Hematopoietic multipotent progenitor cell treated with erythropoietin and hydrocortisone succinate and interleukin-3 and kit ligand, for 17 days (in vitro differentiated cells): ENCODE data around the gene TMC8.
"Not testable (repeated sequence)": the region's sequence is repeated elsewhere in the genome, so short reads cannot be mapped to it uniquely, and the experiment has no call there.

Experiments
- DNase-seq: peaks from one replicate; pipeline ENCODE4 v3.0.0-alpha.2; 2015; ENCODE audit warnings: low spot score

TMC8 gene

GRCh38 chr17:78154903-78155811 lies 24.6 kb downstream of the TMC8 start:
- DNase-seq = no peak

GRCh38 chr17:78159575-78160158 lies 29.1 kb downstream of the TMC8 start:
- no peak for DNase-seq

- DNase-seq = no peak
Observed at GRCh38 chr17:78163881-78164747, 33.5 kb downstream of the TMC8 start.

GRCh38 chr17:78164748-78165607 lies 34.4 kb downstream of the TMC8 start:
- no peak for DNase-seq

GRCh38 chr17:78166416-78166815 lies 35.8 kb downstream of the TMC8 start:
- no peak for DNase-seq

GRCh38 chr17:78168242-78168902 lies 37.8 kb downstream of the TMC8 start, which contains the start of gene SYNGR2:
Gene SYNGR2 (plus strand): TSS chr17:78168581. CDS start chr17:78168617, 36 bp downstream.
- DNase-seq = peak; percentile 88

GRCh38 chr17:78168903-78169793 lies 38.6 kb downstream of the TMC8 start:
- DNase-seq = peak; percentile 35

GRCh38 chr17:78170692-78171590 lies 40.4 kb downstream of the TMC8 start:
- DNase-seq = no peak

GRCh38 chr17:78171591-78172248 lies 41.1 kb downstream of the TMC8 start:
- not testable (repeated sequence) for DNase-seq

GRCh38 chr17:78172249-78173051 lies 41.9 kb downstream of the TMC8 start:
- peak; percentile 37 for DNase-seq

GRCh38 chr17:78173097-78173715 lies 42.6 kb downstream of the TMC8 start:
- DNase-seq = no peak

- no peak for DNase-seq
Observed at GRCh38 chr17:78174346-78174869, 43.8 kb downstream of the TMC8 start.

GRCh38 chr17:78174870-78175642 lies 44.5 kb downstream of the TMC8 start:
- no peak for DNase-seq

GRCh38 chr17:78175643-78175981 lies 45.0 kb downstream of the TMC8 start:
- no peak for DNase-seq

- DNase-seq = peak; percentile 75
Observed at GRCh38 chr17:78176548-78177025, 46.0 kb downstream of the TMC8 start.

- DNase-seq = no peak
Observed at GRCh38 chr17:78179372-78179771, 48.8 kb downstream of the TMC8 start.
